H1 (cell line): ENCODE data around the gene ADGRF5. TPM values are rescaled to one million over a fixed set of nuclear protein-coding genes. Genes with fewer than 3 reads are reported as not detected.

Source experiments
- BCL11A ChIP-seq, 2 experiments: IDR thresholded peaks; one replicate each; pipeline ENCODE4 v1.6.1; 2011; ENCODE audit warnings: low read depth in 2 of 2, low read length in 2 of 2, mild to moderate bottlenecking in 2 of 2
- BRCA1 ChIP-seq: IDR thresholded peaks from 2 replicates; pipeline ENCODE4 v1.6.1; 2012; ENCODE audit warnings: low read depth, low read length, improper control_type of control experiment
- EGR1 ChIP-seq: IDR thresholded peaks from 2 replicates; pipeline ENCODE4 v1.6.1; 2011; ENCODE audit warnings: low read depth, low read length, borderline replicate concordance
- POLR2AphosphoS5 ChIP-seq: IDR thresholded peaks from 2 replicates; pipeline ENCODE4 v1.6.1; 2011; ENCODE audit warnings: low read depth, low read length
- SP4 ChIP-seq: IDR thresholded peaks from 2 replicates; pipeline ENCODE4 v1.6.1; 2012; ENCODE audit warnings: low read length, inconsistent platforms
- TBP ChIP-seq: IDR thresholded peaks from 2 replicates; pipeline ENCODE4 v1.6.1; 2011; ENCODE audit warnings: low read depth, low read length, improper control_type of control experiment
- polyA plus RNA-seq, 7 experiments: library from polyadenylated mRNA; depleted of rRNA in 3 of 7; stranded (reverse) in 5 of 7; unstranded in 2 of 7; fragments of >200 nt in 5 of 7; fragments of 200-250 nt in 2 of 7; gene quantifications; 1 replicate in 5 of 7; 2 replicates in 1 of 7; 4 replicates in 1 of 7; pipeline versions ENCODE4 v1.2.1 to v1.2.3, GENCODE V29; 2011 to 2013; ENCODE audit warnings: missing spikeins in 2 of 7, mixed read lengths in 2 of 7
- total RNA-seq: library from RNA; stranded (reverse); fragmentation: NEBNext Ultra II Directional; extraction: Animal tissue kit (Norgen Biotek cat#: 25700); gene quantifications from 2 replicates; pipeline ENCODE4 v1.2.1, GENCODE V29; 2021
- TF ChIP-seq, protein P1 (sequence below): fragments of 300-600 bp; sonication (generic); IDR thresholded peaks from 2 replicates; pipeline ENCODE4 v1.7.1; 2012; ENCODE audit warnings: low read length, moderate library complexity, mild to moderate bottlenecking, inconsistent platforms; ENCODE audit not compliant: insufficient replicate concordance

Gene ADGRF5
- total and polyA plus RNA-seq, 2 of the 8 experiments (the other 6 are each of a cell fraction or from before 2014, with no cell fraction given): 0.06 TPM; not detected in 1

DNA sequence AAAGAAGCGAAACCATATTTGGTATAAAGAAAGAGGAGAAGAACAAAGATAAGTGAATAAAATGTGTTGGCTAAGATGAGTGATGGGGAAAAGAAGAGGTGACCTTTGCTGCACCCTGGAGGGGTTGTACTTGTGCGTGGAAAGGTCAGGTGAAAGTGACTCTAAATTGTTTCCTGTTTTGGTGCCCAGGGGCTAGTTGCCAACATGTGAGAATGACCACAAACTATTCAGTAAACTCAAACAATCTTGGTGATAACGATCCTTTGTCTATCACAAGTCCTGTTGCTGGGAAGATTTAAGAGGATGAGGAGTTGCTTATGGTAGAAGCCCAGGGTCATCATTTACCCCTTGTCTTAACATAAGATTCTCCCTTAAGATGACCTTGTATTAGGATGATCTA lies 57.9 kb downstream of the ADGRF5 start (continued):
- TF ChIP-seq, protein P1, sequence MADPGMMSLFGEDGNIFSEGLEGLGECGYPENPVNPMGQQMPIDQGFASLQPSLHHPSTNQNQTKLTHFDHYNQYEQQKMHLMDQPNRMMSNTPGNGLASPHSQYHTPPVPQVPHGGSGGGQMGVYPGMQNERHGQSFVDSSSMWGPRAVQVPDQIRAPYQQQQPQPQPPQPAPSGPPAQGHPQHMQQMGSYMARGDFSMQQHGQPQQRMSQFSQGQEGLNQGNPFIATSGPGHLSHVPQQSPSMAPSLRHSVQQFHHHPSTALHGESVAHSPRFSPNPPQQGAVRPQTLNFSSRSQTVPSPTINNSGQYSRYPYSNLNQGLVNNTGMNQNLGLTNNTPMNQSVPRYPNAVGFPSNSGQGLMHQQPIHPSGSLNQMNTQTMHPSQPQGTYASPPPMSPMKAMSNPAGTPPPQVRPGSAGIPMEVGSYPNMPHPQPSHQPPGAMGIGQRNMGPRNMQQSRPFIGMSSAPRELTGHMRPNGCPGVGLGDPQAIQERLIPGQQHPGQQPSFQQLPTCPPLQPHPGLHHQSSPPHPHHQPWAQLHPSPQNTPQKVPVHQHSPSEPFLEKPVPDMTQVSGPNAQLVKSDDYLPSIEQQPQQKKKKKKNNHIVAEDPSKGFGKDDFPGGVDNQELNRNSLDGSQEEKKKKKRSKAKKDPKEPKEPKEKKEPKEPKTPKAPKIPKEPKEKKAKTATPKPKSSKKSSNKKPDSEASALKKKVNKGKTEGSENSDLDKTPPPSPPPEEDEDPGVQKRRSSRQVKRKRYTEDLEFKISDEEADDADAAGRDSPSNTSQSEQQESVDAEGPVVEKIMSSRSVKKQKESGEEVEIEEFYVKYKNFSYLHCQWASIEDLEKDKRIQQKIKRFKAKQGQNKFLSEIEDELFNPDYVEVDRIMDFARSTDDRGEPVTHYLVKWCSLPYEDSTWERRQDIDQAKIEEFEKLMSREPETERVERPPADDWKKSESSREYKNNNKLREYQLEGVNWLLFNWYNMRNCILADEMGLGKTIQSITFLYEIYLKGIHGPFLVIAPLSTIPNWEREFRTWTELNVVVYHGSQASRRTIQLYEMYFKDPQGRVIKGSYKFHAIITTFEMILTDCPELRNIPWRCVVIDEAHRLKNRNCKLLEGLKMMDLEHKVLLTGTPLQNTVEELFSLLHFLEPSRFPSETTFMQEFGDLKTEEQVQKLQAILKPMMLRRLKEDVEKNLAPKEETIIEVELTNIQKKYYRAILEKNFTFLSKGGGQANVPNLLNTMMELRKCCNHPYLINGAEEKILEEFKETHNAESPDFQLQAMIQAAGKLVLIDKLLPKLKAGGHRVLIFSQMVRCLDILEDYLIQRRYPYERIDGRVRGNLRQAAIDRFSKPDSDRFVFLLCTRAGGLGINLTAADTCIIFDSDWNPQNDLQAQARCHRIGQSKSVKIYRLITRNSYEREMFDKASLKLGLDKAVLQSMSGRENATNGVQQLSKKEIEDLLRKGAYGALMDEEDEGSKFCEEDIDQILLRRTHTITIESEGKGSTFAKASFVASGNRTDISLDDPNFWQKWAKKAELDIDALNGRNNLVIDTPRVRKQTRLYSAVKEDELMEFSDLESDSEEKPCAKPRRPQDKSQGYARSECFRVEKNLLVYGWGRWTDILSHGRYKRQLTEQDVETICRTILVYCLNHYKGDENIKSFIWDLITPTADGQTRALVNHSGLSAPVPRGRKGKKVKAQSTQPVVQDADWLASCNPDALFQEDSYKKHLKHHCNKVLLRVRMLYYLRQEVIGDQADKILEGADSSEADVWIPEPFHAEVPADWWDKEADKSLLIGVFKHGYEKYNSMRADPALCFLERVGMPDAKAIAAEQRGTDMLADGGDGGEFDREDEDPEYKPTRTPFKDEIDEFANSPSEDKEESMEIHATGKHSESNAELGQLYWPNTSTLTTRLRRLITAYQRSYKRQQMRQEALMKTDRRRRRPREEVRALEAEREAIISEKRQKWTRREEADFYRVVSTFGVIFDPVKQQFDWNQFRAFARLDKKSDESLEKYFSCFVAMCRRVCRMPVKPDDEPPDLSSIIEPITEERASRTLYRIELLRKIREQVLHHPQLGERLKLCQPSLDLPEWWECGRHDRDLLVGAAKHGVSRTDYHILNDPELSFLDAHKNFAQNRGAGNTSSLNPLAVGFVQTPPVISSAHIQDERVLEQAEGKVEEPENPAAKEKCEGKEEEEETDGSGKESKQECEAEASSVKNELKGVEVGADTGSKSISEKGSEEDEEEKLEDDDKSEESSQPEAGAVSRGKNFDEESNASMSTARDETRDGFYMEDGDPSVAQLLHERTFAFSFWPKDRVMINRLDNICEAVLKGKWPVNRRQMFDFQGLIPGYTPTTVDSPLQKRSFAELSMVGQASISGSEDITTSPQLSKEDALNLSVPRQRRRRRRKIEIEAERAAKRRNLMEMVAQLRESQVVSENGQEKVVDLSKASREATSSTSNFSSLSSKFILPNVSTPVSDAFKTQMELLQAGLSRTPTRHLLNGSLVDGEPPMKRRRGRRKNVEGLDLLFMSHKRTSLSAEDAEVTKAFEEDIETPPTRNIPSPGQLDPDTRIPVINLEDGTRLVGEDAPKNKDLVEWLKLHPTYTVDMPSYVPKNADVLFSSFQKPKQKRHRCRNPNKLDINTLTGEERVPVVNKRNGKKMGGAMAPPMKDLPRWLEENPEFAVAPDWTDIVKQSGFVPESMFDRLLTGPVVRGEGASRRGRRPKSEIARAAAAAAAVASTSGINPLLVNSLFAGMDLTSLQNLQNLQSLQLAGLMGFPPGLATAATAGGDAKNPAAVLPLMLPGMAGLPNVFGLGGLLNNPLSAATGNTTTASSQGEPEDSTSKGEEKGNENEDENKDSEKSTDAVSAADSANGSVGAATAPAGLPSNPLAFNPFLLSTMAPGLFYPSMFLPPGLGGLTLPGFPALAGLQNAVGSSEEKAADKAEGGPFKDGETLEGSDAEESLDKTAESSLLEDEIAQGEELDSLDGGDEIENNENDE: no peak
- no peak for TF ChIP-seq BCL11A (IDR thresholded peaks at IDR 0.05; ENCODE audit: low read depth in 2 of 2, low read length in 2 of 2)
- TF ChIP-seq EGR1: no peak
- no peak for TF ChIP-seq TBP
- no peak for TF ChIP-seq SP4
- TF ChIP-seq BRCA1: no peak
- TF ChIP-seq POLR2AphosphoS5: no peak
